ENCODE data around the gene NXF1.
"Not testable (repeated sequence)": the region's sequence is repeated elsewhere in the genome, so short reads cannot be mapped to it uniquely, and the experiment has no call there.

NXF1 gene

DNA sequence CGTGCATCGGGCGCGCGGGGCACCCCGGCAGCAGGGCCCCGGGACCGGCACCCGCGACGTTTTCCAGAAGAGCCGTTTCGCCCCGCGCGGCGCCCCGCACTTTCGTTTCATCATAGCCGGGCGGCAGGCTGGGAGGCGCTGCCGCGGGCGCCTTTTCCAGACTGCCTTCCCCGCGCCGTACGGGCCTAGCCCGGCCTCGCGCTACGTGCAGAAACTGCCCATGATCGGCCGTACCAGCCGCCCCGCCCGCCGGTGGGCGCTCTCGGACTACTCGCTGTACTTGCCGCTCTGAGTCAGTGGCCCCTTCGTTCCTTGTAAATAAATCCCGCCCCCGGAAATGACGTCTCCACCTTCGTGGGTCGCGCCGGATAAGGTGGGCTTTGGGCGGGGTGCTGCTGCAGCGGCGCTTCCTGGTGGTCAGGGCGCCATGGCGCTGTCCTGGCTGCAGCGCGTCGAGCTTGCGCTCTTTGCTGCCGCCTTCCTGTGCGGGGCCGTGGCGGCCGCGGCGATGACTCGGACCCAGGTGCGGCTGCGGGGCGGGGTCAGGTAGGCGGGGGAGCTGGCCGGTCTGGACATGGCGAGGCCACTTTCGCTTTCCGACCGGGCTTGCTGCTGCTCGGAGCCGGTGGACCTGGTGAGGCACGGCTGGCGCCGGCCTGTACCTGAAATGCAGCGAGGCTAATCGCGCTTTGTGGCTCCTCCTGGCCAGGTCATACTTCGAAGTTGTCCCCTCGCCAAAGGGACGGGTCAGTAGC lies 18.1 kb downstream of the NXF1 start, which contains the start of gene TMEM179B:
TMEM179B (plus strand) TSS at position 398 of the 755 bp plus-strand sequence; CDS start at position 428, 30 bp downstream.
- DNase-seq, result peak; percentile 99 to 100

DNA sequence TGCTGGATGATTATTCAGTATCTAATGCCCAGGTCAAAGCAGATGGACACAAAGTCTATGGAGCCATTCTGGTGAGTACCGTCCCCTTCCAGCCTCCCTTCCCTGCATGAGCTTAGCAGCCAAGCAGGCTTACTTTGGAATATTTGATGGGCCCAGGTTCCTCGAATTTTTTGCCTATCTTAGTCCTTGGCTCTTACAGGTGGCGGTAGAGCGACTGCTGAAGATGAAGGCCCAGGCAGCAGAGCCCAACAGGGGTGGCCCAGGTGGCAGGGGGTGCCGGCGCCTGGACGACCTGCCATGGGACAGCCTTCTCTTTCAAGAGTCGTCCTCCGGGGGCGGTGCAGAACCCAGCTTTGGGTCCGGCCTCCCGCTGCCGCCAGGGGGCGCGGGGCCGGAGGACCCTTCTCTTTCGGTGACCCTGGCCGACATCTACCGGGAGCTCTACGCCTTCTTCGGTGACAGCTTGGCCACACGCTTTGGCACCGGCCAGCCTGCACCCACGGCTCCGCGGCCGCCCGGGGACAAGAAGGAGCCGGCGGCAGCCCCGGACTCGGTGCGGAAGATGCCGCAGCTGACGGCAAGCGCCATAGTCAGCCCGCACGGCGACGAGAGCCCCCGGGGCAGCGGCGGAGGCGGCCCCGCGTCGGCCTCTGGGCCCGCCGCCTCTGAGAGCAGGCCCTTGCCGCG lies 18.8 kb downstream of the NXF1 start:
- peak; percentile 89 to 91 for DNase-seq

DNA sequence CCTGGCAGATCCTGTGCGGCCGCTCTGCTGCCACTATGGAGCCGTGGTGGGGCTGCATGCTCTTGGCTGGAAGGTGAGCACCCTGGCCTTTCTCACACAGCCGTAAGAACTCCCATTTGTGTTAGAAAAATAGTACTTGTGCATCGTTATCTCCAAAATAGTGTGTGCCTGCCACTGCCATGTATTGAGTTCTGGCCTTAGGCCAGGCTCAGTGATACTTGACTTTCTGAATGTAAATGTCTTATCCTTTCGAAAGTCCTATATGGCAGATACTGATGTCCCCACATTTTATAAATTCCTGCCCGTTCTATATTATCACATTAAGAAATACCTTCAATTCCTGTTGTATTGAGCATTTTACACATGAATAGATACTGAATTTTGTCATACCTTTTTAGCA lies 22.5 kb downstream of the NXF1 start:
- DNase-seq, result no peak

DNA sequence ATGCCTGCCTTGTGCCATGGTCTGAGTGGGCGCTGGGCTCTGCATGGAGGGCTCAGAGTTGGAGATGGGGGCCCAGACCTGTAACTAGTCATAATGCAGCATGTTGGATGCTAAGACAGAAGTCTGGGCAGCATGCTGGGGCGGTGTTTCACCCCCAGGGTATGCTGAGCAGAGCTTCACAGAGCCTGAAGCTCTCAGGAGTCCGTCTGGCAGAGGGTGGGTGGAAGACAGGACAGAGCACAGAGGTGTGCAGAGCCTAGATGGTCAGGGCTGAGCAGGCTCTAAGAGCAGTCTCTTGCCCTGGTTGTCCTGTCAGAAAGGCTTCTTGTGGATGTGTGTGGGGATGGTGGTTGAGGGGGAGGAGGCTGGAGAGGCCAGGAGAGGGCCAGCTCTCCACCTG lies 26.8 kb downstream of the NXF1 start:
- DNase-seq, result no peak

DNA sequence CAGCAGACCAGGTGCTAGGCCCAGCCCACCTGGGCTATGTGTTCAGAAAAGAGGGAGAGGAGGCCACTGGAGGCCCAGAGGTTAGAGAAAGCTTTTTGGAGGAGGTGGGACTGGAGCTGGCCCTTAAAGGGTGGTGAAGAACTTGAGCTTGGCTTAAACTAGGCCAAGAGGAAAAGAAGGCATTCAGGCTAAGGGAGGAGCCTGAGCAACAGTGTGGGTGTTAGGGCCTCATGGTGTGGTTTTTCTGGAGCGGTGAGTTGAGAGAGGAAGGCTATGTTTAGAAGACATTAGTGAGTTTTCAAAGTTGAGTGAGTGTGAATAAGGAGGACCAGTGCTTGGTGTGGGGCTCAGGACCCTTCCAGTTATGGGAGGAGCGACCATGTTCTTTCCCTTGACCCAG lies 27.9 kb downstream of the NXF1 start:
- peak; percentile 18 to 60 for DNase-seq

DNA sequence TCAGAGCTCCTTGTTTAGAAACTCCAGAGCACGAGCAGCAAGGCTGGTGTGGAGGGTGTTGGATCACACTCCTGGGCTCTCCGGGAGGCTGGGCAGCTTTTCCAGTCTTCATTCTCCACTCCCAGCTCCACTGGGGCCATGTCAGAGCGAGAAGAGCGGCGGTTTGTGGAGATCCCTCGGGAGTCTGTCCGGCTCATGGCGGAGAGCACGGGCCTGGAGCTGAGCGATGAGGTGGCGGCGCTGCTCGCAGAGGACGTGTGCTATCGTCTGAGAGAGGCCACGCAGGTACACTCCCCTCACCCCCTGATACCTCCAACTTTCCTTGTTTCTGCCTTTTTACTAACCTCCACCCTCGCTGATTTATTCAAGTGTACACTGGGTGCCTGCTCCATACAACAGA lies 29.6 kb downstream of the NXF1 start:
- DNase-seq, result no peak

DNA sequence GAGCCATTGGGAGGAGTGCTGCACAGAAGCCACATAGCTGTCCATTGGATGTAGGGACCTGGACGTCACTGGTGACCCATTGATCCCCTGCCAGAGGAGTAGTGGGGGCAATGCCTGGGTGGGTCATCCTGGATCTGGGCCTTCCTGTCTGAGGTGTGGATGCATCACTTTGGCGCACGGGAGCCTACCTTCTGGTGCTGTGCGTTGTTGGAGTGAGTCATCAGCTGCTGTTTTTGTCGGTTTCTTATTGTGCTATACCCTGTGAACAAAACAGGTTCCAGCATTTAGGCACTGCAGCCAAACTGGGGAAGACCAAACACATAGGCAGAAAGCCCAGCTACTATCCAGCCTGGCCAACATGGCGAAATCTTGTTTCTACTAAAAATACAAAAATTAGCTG lies 30.8 kb downstream of the NXF1 start:
- no peak for DNase-seq

DNA sequence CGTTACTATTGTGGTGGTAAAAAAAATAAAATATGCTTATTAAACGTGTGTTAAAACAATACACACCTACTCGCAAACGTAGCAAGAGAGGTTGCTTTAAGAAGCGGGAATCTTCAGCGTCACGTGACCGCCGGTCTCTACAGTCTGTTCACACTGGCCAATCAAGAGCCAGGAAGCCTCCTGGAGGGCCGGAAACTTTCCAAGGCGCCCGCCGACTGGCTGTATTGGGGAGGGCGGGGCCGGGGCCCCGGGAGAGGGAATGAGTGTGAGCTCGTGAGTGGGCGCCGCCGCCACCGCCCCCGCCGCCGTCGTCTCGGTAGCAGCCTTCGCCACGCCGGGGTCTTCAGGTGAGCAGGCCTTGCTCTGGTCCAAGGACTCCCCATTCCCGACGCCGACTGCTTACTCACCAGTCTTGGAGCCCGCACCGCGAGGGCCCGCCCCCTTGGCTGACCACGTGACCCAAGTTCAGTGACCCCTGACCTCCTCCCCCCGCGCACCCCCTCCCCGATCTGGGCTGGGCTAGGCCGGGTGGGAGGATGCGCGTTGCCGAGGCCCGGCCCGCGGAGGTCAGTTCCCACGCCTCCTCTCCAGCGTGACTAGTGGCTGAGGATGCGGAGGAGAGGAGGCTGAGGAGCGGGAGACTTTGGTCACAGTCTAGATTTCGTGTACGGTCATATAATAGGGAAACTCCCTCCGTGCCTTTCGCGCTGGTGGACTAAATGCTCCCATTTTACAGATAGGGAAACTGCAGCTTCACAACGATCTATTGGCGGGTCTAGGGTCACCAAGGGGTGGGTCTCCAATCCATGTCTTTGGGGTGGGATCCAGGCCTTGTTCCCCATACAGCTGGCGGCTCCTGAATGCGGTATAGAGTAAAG lies 33.9 kb downstream of the NXF1 start, which contains the start of gene TAF6L:
TAF6L (plus strand) TSS at position 253 of the 878 bp plus-strand sequence. CDS start 4,388 bp downstream, outside the sequence.
- DNase-seq, result peak; percentile 97 to 99

DNA sequence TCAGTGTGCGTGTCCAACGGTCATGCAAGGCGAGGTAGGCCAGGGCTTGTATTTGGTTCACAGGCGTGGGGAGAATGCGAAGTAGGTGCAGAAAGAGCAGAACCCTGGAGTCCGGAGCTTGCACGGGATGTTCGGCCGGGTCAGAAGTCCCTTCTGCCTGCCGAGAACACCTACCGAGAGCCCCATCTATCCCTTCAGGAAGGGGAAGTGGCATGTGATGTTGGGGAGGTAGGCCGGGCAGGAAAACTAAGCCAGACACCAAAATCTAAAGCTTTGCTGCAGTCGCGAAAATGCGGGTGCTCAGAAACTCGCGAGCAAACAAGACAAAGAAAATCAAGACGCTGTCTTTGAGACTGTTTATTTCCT lies 34.5 kb downstream of the NXF1 start:
- no peak for DNase-seq

DNA sequence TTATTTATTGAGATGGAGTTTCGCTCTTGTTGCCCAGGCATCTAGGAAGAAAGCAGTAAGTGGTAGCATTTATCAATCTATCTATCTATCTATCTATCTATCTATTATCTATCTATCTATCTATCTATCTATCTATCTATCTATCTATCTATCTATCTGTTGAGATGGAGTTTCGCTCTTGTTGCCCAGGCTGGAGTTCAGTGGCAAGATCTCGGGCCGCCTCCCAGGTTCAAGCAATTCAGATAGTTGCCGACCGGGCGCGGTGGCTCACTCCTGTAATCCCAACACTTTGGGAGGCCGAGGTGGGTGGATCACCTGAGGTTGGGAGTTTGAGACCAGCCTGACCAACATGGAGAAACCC lies 44.4 kb downstream of the NXF1 start:
- not testable (repeated sequence) for DNase-seq

DNA sequence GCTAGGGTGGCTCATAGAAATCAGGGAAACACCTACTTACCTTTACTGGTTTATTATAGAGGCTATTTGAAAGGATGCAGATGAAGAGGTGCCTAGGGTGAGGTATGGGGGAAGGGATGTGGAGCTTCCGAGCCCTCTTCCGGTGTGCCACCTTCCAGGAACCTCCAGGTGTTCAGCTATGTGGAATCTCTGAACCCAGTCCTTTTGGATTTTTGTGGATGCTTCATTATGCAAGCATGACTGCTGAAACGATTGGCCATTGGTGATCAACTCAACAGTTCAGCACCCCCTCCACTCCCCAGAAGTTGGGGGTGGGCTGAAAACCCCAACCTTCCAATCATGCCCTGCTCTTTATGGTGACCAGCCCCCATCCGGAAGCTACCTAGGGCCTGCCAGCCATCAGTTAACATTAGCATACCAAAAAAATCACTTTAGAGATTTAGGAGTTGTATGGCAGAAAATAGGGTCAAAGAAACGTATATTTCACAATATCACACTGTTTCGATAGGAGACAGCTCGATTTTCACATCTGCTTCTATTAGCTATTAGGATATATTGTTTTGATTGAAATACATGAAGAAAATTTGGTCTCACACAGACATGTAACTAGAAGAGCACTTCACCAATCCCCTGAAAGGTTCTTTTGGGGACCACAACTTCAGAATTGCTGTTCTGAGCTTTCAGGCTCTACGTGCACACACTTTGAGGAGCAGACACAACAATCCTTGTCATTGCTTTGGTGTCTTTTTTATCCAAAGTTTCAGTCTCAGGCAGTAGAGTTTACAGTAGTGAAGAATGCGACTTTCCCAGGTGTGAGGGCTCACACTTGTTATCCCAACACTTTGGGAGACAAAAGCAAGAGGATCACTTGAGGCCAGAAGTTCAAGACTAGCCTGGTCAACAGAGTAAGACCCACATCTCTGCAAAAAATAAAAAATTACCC lies 47.1 kb downstream of the NXF1 start:
- no peak for DNase-seq

DNA sequence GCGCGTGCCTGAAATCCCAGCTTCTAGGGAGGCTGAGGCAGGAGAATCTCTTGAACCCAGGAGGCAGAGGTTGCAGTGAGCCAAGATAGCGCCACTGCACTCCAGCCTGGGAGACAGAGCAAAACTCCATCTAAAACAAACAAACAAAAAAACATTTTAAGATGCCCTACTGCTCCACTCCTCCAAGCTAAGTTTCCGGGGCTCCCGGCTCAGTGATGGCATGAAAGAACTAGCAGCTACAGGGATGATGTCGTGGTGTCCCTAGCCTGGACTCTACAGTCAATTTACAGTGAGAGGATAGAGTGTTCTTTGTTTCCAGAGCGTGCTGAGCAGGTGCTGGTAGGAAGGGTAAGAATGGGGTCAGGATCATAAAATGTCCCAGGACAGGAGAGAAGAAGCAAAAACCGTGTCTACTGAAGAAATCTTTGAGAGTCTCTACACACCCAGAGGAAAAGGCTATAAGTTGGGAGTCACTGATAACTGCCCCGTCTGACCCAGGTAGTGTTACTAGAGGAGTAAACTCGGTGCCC lies 50.1 kb downstream of the NXF1 start:
- DNase-seq, result no peak

DNA sequence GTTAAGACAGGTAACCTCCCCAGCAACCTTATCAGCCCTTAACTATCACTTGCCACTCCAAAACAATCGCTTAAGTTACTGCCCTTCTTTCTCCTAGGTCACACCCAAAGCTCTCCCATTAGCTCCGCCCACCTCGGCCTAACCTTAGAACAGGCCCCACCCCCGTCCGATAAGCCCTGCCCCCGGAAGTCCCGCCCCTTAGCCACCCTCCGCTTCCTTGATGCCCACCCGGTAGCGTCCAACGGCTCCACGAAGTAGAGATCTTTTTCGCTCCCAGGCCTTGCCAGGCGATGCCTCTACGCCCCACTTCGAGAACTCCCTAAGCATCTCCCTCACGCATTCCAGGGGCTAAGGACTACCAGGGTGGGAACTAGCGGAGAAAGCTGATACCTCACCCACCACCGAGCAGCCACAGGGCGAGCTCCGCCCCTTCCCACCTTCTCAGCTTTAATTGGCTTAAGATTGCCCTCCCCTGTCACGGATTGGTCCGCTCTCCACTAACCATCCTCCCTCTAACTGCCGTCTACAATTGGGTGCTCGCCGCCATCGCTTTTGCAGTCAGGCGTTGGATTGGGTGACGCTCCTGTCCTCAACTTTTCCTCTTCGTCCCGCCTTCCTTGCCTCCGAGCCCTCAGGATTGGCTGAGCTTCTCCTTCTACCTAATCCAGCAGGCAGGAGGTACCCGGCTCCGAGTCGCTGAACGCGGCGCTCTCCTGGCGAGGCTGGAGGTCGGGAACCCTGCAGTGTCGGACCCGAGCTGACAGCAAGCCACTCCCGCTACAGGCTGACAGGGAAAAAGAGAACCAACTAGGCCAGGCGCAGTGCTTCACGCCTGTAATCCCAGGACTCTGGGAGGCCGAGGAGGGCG lies 51.3 kb downstream of the NXF1 start, which contains the start of gene ZBTB3:
ZBTB3 (minus strand) TSS at position 425 of the 868 bp plus-strand sequence. CDS start 496 bp downstream, outside the sequence.
- DNase-seq, result peak; percentile 98 to 99

DNA sequence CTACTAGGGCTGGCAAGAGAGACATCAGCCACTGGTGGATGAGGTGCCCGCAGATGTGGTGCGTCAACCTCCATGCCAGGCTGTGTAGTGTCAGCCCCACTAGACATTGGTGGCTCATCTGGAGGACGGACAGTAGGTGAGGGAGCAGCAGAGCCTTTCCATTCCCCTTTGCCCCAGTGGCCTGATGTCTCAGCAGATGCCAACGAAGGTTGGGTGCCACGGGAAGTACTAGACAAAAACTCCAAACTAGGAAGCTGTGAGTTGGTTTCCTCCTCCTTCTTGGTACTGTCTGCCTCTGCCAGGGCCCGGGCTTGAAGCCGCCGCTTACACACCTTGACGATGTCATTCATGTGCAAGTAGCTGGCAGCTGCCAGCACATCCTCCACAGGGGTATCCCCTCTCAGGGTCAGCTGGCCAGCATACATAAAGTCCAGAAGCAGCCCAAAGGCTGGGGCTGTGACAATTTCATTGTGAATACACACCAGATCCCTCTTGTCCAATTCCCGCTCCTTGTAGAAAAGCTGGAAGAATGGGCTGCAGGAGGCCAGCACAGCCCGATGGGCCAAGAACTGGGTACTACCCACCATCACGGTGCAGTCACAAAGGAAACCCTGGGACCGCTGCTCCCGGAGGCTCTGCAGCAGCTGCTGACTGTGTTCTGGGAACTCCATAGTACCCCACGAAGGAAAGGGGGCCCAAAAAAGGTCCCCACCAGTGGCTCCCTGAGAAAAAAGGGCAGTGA lies 52.1 kb downstream of the NXF1 start:
- DNase-seq, result no peak

DNA sequence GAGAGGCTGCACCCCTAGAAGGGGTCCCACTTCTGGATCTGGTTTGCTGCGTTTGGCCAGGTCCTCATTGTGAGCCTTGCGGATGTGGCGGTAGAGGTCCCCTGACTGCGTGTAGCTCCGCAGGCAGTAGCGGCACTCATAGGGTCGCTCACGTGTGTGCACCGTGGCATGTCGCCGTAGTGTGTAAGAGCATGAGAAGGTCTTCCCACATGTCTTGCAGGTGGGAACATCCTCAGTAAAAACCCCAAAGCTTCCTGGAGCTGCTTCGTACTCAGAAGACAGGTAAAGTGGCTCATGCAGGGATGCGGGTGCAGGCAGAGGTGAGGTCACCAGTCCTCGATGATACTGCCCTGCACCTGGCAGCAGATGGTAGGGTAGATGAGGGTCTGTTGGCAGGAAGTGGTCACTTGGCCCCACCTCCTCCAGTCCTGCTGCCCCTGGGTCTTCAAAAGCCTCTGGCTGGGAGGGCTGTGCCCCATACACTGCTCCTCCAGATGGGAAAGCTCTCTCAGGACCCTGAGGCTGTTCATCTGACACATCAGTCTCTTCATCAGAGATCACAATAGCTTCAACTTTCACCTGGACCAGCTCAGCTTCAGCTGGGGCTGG lies 53.0 kb downstream of the NXF1 start:
- no peak for DNase-seq

DNA sequence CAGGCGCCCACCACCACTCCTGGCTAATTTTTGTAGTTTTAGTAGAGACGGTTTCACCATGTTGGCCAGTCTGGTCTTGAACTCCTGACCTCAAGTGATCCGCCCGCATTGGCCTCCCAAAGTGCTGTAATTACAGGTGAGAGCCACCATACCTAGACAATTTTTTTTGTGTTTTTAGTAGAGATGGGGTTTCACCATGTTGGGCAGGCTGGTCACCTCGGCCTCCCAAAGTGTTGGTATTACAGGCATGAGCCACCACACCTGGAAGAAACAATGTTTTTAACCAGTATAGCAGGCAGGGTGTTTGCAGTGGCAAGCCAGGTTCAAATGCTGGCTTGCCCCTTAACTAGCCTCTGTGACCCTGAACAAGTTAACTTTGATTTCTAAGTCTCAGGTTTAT lies 55.3 kb downstream of the NXF1 start:
- DNase-seq, result not testable (repeated sequence)

DNA sequence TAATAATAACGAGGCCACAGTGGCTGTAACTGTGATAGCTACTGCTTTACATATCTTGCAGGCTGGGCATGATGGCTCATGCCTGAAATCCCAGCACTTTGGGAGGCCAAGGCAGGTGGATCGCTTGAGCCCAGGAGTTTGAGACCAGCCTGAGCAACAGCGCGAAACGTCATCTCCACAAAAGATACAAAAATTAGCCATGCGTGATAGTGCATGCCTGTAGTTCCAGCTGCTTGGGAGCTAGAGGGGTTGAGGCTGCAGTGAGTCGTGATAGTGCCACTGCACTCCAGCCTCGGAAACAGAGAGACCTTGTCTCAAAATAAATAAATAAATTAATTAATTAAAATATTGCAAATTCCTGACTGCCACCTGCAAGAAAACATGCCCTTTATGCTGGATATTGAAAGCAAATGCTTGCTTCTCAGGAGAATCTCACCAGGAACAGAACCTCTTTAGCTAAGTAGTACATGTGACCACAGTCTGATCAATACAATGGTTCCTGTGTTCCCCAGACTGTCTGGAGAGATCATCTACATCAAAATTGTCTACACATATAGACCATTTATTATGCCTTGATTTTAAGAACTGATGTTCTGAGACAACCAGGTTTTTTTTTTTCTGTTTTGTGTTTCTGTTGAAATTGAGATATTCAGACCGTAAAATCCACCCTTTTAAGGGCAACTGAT lies 57.6 kb downstream of the NXF1 start:
- no peak for DNase-seq
